ENCODE results near the gene BRINP3.
A peak's percentile ranks its signal among the peaks of the same experiment; 100 is the strongest.

Gene BRINP3

GRCh38 chr1:190179817-190180216 is 297.8 kb downstream of the BRINP3 start:
- Histone ChIP-seq H3K27me3 (ENCODE audit: control insufficient read depth in 3 of 3, insufficient read depth in 3 of 3, low read depth in 1 of 3, low read length in 3 of 3) (no peaks in the 10 kb centered on the region), H3K4me2 (ENCODE audit: insufficient read depth, low read length, poor library complexity, severe bottlenecking) (no peak overlapping the region), H3K18ac (ENCODE audit: low read length) (no peak overlapping the region), H3K9me3 (replicated peaks in 1 of 2; ENCODE audit: control insufficient read depth in 2 of 2, insufficient read depth in 1 of 2, low read depth in 1 of 2, low read length in 2 of 2) (no peaks in the 10 kb centered on the region), H2AFZ (ENCODE audit: low read length) (peak overlapping the region; percentile 56), H3K36me3 (replicated peaks in 1 of 2; ENCODE audit: control insufficient read depth in 2 of 2, insufficient read depth in 2 of 2, low read length in 2 of 2) (no peaks in the 10 kb centered on the region), H3K23ac (ENCODE audit: low read depth, low read length, poor library complexity) (no peak overlapping the region), H3K4me1 (ENCODE audit: control insufficient read depth in 2 of 2, insufficient read depth in 1 of 2, low read depth in 1 of 2, low read length in 2 of 2) (no peaks in the 10 kb centered on the region), H4K91ac (ENCODE audit: low read depth, low read length, poor library complexity) (no peak overlapping the region), H2BK5ac (ENCODE audit: low read length) (no peak overlapping the region), H3K4me3 (ENCODE audit: low read length in 2 of 2) (no peak overlapping the region), H3K27ac (replicated peaks; ENCODE audit: low read length) (no peak overlapping the region), H3K4ac (ENCODE audit: low read length) (no peak overlapping the region), H2AK5ac (ENCODE audit: low read depth, low read length) (no peak overlapping the region), H3K14ac (ENCODE audit: low read length) (no peak overlapping the region), H3K9ac (ENCODE audit: low read depth, low read length, poor library complexity) (no peak overlapping the region), H2BK12ac (ENCODE audit: low read length) (no peak overlapping the region), H2BK15ac (ENCODE audit: low read length) (no peak overlapping the region), H3K79me1 (ENCODE audit: low read depth, low read length) (no peaks in the 10 kb centered on the region), H4K8ac (ENCODE audit: low read depth, low read length) (no peak overlapping the region), H2BK120ac (ENCODE audit: low read depth, low read length) (no peak overlapping the region)
- no peak for DNase-seq (ENCODE audit: low spot score)
- WGBS, 2 donors (ENCODE audit: extremely low coverage in 2 of 2, insufficient read length in 2 of 2, insufficient replicate concordance in 1 of 2), result no CpG with 5 or more reads among the region's 3 CpGs

DNA sequence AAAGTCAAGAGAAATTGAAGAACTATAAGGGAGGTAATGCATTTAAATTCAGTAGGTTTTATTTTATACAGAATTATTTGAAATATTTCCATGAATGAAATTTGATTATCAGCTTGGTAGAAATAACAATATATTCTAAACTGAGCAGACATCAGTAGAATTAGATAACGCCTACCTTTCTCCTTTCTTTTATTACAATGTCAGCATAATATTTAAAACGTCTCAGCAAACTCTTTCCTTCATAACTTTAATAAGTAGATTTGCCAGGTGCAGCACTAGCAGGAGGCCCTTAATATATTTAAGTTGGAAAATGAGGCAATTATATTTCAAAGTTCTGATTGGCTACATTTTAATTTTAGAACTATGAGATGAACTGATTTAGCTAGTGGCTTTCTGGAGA is 298.8 kb downstream of the BRINP3 start:
- H3K27me3 ChIP-seq (ENCODE audit: control insufficient read depth in 3 of 3, insufficient read depth in 3 of 3, low read depth in 1 of 3, low read length in 3 of 3), result no peaks in the 10 kb centered on the region
- no peaks in the 10 kb centered on the region for H3K79me1 ChIP-seq (ENCODE audit: low read depth, low read length)
- no peak overlapping the region for H2BK15ac ChIP-seq (ENCODE audit: low read length)
- no peak overlapping the region for H3K4me3 ChIP-seq (ENCODE audit: low read length in 2 of 2)
- no peak overlapping the region for H4K91ac ChIP-seq (ENCODE audit: low read depth, low read length, poor library complexity)
- no peak overlapping the region for H2AK5ac ChIP-seq (ENCODE audit: low read depth, low read length)
- no peak overlapping the region for H2BK5ac ChIP-seq (ENCODE audit: low read length)
- H2AFZ ChIP-seq (ENCODE audit: low read length), result no peak overlapping the region
- no peak overlapping the region for H2BK120ac ChIP-seq (ENCODE audit: low read depth, low read length)
- WGBS, 2 donors (ENCODE audit: extremely low coverage in 2 of 2, insufficient read length in 2 of 2, insufficient replicate concordance in 1 of 2), result no CpG with 5 or more reads among the region's 2 CpGs
- H3K18ac ChIP-seq (ENCODE audit: low read length), result no peak overlapping the region
- no peak overlapping the region for H3K4ac ChIP-seq (ENCODE audit: low read length)
- no peak overlapping the region for H2BK12ac ChIP-seq (ENCODE audit: low read length)
- no peak overlapping the region for H3K27ac ChIP-seq (replicated peaks; ENCODE audit: low read length)
- H3K23ac ChIP-seq (ENCODE audit: low read depth, low read length, poor library complexity), result no peak overlapping the region
- H3K9ac ChIP-seq (ENCODE audit: low read depth, low read length, poor library complexity), result no peak overlapping the region
- H4K8ac ChIP-seq (ENCODE audit: low read depth, low read length), result no peak overlapping the region
- no peak for DNase-seq (ENCODE audit: low spot score)
- no peaks in the 10 kb centered on the region for H3K36me3 ChIP-seq (replicated peaks in 1 of 2; ENCODE audit: control insufficient read depth in 2 of 2, insufficient read depth in 2 of 2, low read length in 2 of 2)
- no peaks in the 10 kb centered on the region for H3K4me1 ChIP-seq (ENCODE audit: control insufficient read depth in 2 of 2, insufficient read depth in 1 of 2, low read depth in 1 of 2, low read length in 2 of 2)
- no peaks in the 10 kb centered on the region for H3K9me3 ChIP-seq (replicated peaks in 1 of 2; ENCODE audit: control insufficient read depth in 2 of 2, insufficient read depth in 1 of 2, low read depth in 1 of 2, low read length in 2 of 2)
- H3K14ac ChIP-seq (ENCODE audit: low read length), result no peak overlapping the region
- no peak overlapping the region for H3K4me2 ChIP-seq (ENCODE audit: insufficient read depth, low read length, poor library complexity, severe bottlenecking)

- Histone ChIP-seq H3K9me3 (replicated peaks in 1 of 2; ENCODE audit: control insufficient read depth in 2 of 2, insufficient read depth in 1 of 2, low read depth in 1 of 2, low read length in 2 of 2) (no peaks in the 10 kb centered on the region), H3K18ac (ENCODE audit: low read length) (no peak overlapping the region), H3K27me3 (ENCODE audit: control insufficient read depth in 3 of 3, insufficient read depth in 3 of 3, low read depth in 1 of 3, low read length in 3 of 3) (no peaks in the 10 kb centered on the region), H3K4me2 (ENCODE audit: insufficient read depth, low read length, poor library complexity, severe bottlenecking) (no peak overlapping the region), H3K9ac (ENCODE audit: low read depth, low read length, poor library complexity) (no peak overlapping the region), H3K4me1 (ENCODE audit: control insufficient read depth in 2 of 2, insufficient read depth in 1 of 2, low read depth in 1 of 2, low read length in 2 of 2) (peaks cover 0 to 2% of the 10 kb centered on the region in 2 donors), H3K27ac (replicated peaks; ENCODE audit: low read length) (no peak overlapping the region), H3K36me3 (replicated peaks in 1 of 2; ENCODE audit: control insufficient read depth in 2 of 2, insufficient read depth in 2 of 2, low read length in 2 of 2) (no peaks in the 10 kb centered on the region), H3K23ac (ENCODE audit: low read depth, low read length, poor library complexity) (no peak overlapping the region), H2AK5ac (ENCODE audit: low read depth, low read length) (no peak overlapping the region), H4K91ac (ENCODE audit: low read depth, low read length, poor library complexity) (no peak overlapping the region), H2BK120ac (ENCODE audit: low read depth, low read length) (no peak overlapping the region), H2BK12ac (ENCODE audit: low read length) (no peak overlapping the region), H2AFZ (ENCODE audit: low read length) (no peak overlapping the region), H2BK15ac (ENCODE audit: low read length) (no peak overlapping the region), H2BK5ac (ENCODE audit: low read length) (no peak overlapping the region), H4K8ac (ENCODE audit: low read depth, low read length) (no peak overlapping the region), H3K4ac (ENCODE audit: low read length) (no peak overlapping the region), H3K79me1 (ENCODE audit: low read depth, low read length) (no peaks in the 10 kb centered on the region), H3K4me3 (ENCODE audit: low read length in 2 of 2) (no peak overlapping the region), H3K14ac (ENCODE audit: low read length) (no peak overlapping the region)
- no CpG with 5 or more reads among the region's 2 CpGs for WGBS, 2 donors (ENCODE audit: extremely low coverage in 2 of 2, insufficient read length in 2 of 2, insufficient replicate concordance in 1 of 2)
- no peak for DNase-seq (ENCODE audit: low spot score)
Observed at GRCh38 chr1:190177555-190177954, 300.1 kb downstream of the BRINP3 start.

DNA sequence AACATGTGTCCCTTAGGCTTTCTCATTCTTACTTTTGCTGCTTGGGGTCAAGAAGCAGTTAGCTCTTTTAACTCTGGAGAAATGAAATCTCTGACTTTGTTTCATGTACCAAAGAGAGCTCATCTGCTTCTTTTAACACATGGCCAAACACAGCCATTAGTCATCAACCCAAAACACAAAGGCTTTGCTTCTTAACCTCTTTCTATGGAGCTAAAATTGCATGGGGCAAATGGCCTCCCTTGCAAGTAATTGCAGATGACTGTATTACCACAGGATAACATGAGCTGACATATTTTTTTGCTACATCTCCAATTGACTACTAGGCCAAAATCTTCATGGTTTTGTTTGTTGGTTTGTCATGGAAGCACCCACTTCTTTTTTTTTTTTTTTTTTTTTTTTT is 300.9 kb downstream of the BRINP3 start:
- H3K4me1 ChIP-seq (ENCODE audit: control insufficient read depth in 2 of 2, insufficient read depth in 1 of 2, low read depth in 1 of 2, low read length in 2 of 2), result peaks cover 0 to 2% of the 10 kb centered on the region in 2 donors
- H3K14ac ChIP-seq (ENCODE audit: low read length), result no peak overlapping the region
- H3K23ac ChIP-seq (ENCODE audit: low read depth, low read length, poor library complexity), result no peak overlapping the region
- no peaks in the 10 kb centered on the region for H3K79me1 ChIP-seq (ENCODE audit: low read depth, low read length)
- no peak overlapping the region for H3K27ac ChIP-seq (replicated peaks; ENCODE audit: low read length)
- no peak overlapping the region for H3K9ac ChIP-seq (ENCODE audit: low read depth, low read length, poor library complexity)
- H3K9me3 ChIP-seq (replicated peaks in 1 of 2; ENCODE audit: control insufficient read depth in 2 of 2, insufficient read depth in 1 of 2, low read depth in 1 of 2, low read length in 2 of 2), result no peaks in the 10 kb centered on the region
- no peak overlapping the region for H4K91ac ChIP-seq (ENCODE audit: low read depth, low read length, poor library complexity)
- H3K36me3 ChIP-seq (replicated peaks in 1 of 2; ENCODE audit: control insufficient read depth in 2 of 2, insufficient read depth in 2 of 2, low read length in 2 of 2), result no peaks in the 10 kb centered on the region
- no peak overlapping the region for H3K4me3 ChIP-seq (ENCODE audit: low read length in 2 of 2)
- no peak overlapping the region for H2BK5ac ChIP-seq (ENCODE audit: low read length)
- H3K27me3 ChIP-seq (ENCODE audit: control insufficient read depth in 3 of 3, insufficient read depth in 3 of 3, low read depth in 1 of 3, low read length in 3 of 3), result no peaks in the 10 kb centered on the region
- H4K8ac ChIP-seq (ENCODE audit: low read depth, low read length), result no peak overlapping the region
- no peak overlapping the region for H2BK15ac ChIP-seq (ENCODE audit: low read length)
- no peak for DNase-seq (ENCODE audit: low spot score)
- H2AK5ac ChIP-seq (ENCODE audit: low read depth, low read length), result no peak overlapping the region
- no peak overlapping the region for H3K4ac ChIP-seq (ENCODE audit: low read length)
- H3K4me2 ChIP-seq (ENCODE audit: insufficient read depth, low read length, poor library complexity, severe bottlenecking), result no peak overlapping the region
- H2BK12ac ChIP-seq (ENCODE audit: low read length), result no peak overlapping the region
- no peak overlapping the region for H3K18ac ChIP-seq (ENCODE audit: low read length)
- peak overlapping the region; percentile 46 for H2AFZ ChIP-seq (ENCODE audit: low read length)
- H2BK120ac ChIP-seq (ENCODE audit: low read depth, low read length), result no peak overlapping the region
